PC-3 (cell line): ENCODE data around the gene SLF1. TPM values are rescaled to one million over a fixed set of nuclear protein-coding genes. Genes with fewer than 3 reads are reported as not detected.
A peak's percentile ranks its signal among the peaks of the same experiment; 100 is the strongest.

Experiments
- ATAC-seq: fragments of 200-7000 bp; cut with Tn5 transposase; 2 replicates; pipeline ENCODE4 v1.9.1; 2020; ENCODE audit warnings: mild to moderate bottlenecking, moderate library complexity
- BruUV-seq: library from RNA; stranded (reverse); fragments of 400-500 nt; replicated peaks from 2 replicates; lab custom pipeline; 2021; lab: Mats Ljungman, UMichigan
- CTCF ChIA-PET: fragments of 300-600 bp; sonication (Branson Sonifier 250); formaldehyde crosslinking; loops from one replicate; lab custom pipeline; 2022; ENCODE audit warnings: antibody characterized with exemption; lab: Charles Lee
- POLR2A ChIA-PET: fragments of 300-600 bp; sonication (Branson Sonifier 250); formaldehyde crosslinking; loops from one replicate; lab custom pipeline; 2022; ENCODE audit warnings: antibody characterized with exemption; ENCODE audit not compliant: unreplicated experiment; lab: Charles Lee
- DNase-seq: peaks from one replicate; pipeline ENCODE4 v3.0.0-alpha.2; 2015
- H2AFZ ChIP-seq: fragments of 300-600 bp; sonication (generic); 2 replicates; pipeline ENCODE4 v1.6.0; 2016; ENCODE audit warnings: antibody characterized with exemption, low read length
- H3F3A ChIP-seq: fragments of 300-600 bp; sonication (generic); one replicate; pipeline ENCODE4 v1.6.0; 2017; ENCODE audit warnings: antibody characterized with exemption, low read length, control low read depth, mild to moderate bottlenecking; ENCODE audit not compliant: unreplicated experiment
- H3K27ac ChIP-seq: fragments of 300-600 bp; sonication (generic); 2 replicates; pipeline ENCODE4 v1.5.1; 2016; ENCODE audit warnings: mild to moderate bottlenecking, low read length
- H3K27me3 ChIP-seq: fragments of 300-600 bp; sonication (generic); 2 replicates; pipeline ENCODE4 v1.6.1; 2016; ENCODE audit warnings: low read length, mixed read lengths
- H3K36me3 ChIP-seq: fragments of 300-600 bp; sonication (generic); 2 replicates; pipeline ENCODE4 v1.6.1; 2016; ENCODE audit warnings: low read depth, mixed run types, low read length, mixed read lengths
- H3K4me1 ChIP-seq: fragments of 300-600 bp; sonication (generic); 2 replicates; pipeline ENCODE4 v1.5.1; 2016; ENCODE audit warnings: low read length; ENCODE audit not compliant: insufficient read depth
- H3K4me2 ChIP-seq: fragments of 300-600 bp; sonication (generic); 2 replicates; pipeline ENCODE4 v1.6.0; 2016; ENCODE audit warnings: low read length
- H3K4me3 ChIP-seq: fragments of 300-600 bp; sonication (generic); 2 replicates; pipeline ENCODE4 v1.5.1; 2016; ENCODE audit warnings: mild to moderate bottlenecking, low read length, mixed read lengths
- H3K79me2 ChIP-seq: fragments of 300-600 bp; sonication (generic); 2 replicates; pipeline ENCODE4 v1.6.1; 2017; ENCODE audit warnings: low read length, mixed read lengths
- H3K9ac ChIP-seq: fragments of 300-600 bp; sonication (generic); 2 replicates; pipeline ENCODE4 v1.6.0; 2016; ENCODE audit warnings: mild to moderate bottlenecking, low read length
- H3K9me2 ChIP-seq: fragments of 300-600 bp; sonication (generic); replicated peaks from 2 replicates; pipeline ENCODE4 v1.6.1; 2016; ENCODE audit warnings: mixed run types, low read length, mixed read lengths
- H3K9me3 ChIP-seq: fragments of 300-600 bp; sonication (generic); 2 replicates; pipeline ENCODE4 v1.6.1; 2016; ENCODE audit warnings: low read length, mixed read lengths
- H4K20me1 ChIP-seq: fragments of 300-600 bp; sonication (generic); 2 replicates; pipeline ENCODE4 v1.6.1; 2016; ENCODE audit warnings: low read length, mixed read lengths
- CTCF ChIP-seq: fragments of 300-600 bp; sonication (generic); conservative IDR thresholded peaks from 2 replicates; pipeline ENCODE4 v1.5.1; 2017; ENCODE audit warnings: antibody characterized with exemption, low read depth, mild to moderate bottlenecking, low read length
- EZH2 ChIP-seq: fragments of 300-600 bp; sonication (generic); IDR thresholded peaks from one replicate; pipeline ENCODE4 v1.6.1; 2017; ENCODE audit warnings: antibody characterized with exemption, mild to moderate bottlenecking, low read length; ENCODE audit not compliant: unreplicated experiment
- EZH2phosphoT487 ChIP-seq: fragments of 300-600 bp; sonication (generic); IDR thresholded peaks from 2 replicates; pipeline ENCODE4 v1.6.1; 2018; ENCODE audit warnings: mild to moderate bottlenecking, antibody characterized with exemption, low read length, borderline replicate concordance
- intact Hi-C: fragments of 100-400 bp; cut with micrococcal nuclease; formaldehyde crosslinking; loops from 2 replicates; pipeline ENCODE4 v1.9.0; 2023
- total RNA-seq: library from RNA; depleted of rRNA; stranded (reverse); fragments of >200 nt; gene quantifications from 2 replicates; pipeline ENCODE4 v1.2.3, GENCODE V29; 2014

Gene SLF1
- total RNA-seq, 1 experiment from 2014 or later = 23.6 TPM

GRCh38 chr5:94674490-94675382 is 56.3 kb downstream of the SLF1 start:
- Histone ChIP-seq H3K4me3 (no peak overlapping the region), H4K20me1 (no peaks in the 10 kb centered on the region), H2AFZ (no peak overlapping the region), H3K4me2 (no peak overlapping the region), H3F3A (no peaks in the 10 kb centered on the region), H3K9me2 (no peaks in the 10 kb centered on the region), H3K9ac (no peak overlapping the region), H3K27ac (no peak overlapping the region), H3K4me1 (no peaks in the 10 kb centered on the region), H3K9me3 (no peaks in the 10 kb centered on the region), H3K79me2 (no peaks in the 10 kb centered on the region), H3K27me3 (no peaks in the 10 kb centered on the region), H3K36me3 (no peaks in the 10 kb centered on the region)
- TF ChIP-seq CTCF = no peak
- no peak for TF ChIP-seq EZH2
- TF ChIP-seq EZH2phosphoT487 = no peak
- no TSS peak for BruUV-seq
- ChIA-PET CTCF (no interaction called here), POLR2A (no interaction called here)
- ATAC-seq = no peak
- intact Hi-C loops = no loop called here
- peak; percentile 18 for DNase-seq

GRCh38 chr5:94675965-94676618 is 57.6 kb downstream of the SLF1 start:
- POLR2A ChIA-PET = no interaction called here
- no peak for ATAC-seq
- no peaks in the 10 kb centered on the region for H3K9me2 ChIP-seq
- H3K27ac ChIP-seq = no peak overlapping the region
- BruUV-seq = no TSS peak
- no peak overlapping the region for H3K4me2 ChIP-seq
- H3K9ac ChIP-seq = no peak overlapping the region
- H3F3A ChIP-seq = no peaks in the 10 kb centered on the region
- H2AFZ ChIP-seq = no peak overlapping the region
- intact Hi-C loops = no loop called here
- H4K20me1 ChIP-seq = no peaks in the 10 kb centered on the region
- TF ChIP-seq CTCF (no peak), EZH2 (no peak), EZH2phosphoT487 (no peak)
- H3K4me1 ChIP-seq = no peaks in the 10 kb centered on the region
- no peaks in the 10 kb centered on the region for H3K79me2 ChIP-seq
- no peaks in the 10 kb centered on the region for H3K36me3 ChIP-seq
- H3K9me3 ChIP-seq = no peaks in the 10 kb centered on the region
- H3K4me3 ChIP-seq = no peak overlapping the region
- H3K27me3 ChIP-seq = no peaks in the 10 kb centered on the region
- DNase-seq = no peak
- CTCF ChIA-PET = no interaction called here
